ENCODE results near the gene TYW1.

GRCh38 chr7:67045496-67045995 is 48.9 kb downstream of the TYW1 start:
- TF ChIP-seq CTCF (IDR thresholded peaks at IDR 0.05) = no peak
- TF ChIP-seq POLR2AphosphoS5 (IDR thresholded peaks at IDR 0.05) = no peak
- TF ChIP-seq POLR2A (IDR thresholded peaks at IDR 0.05; ENCODE audit: low read depth) = no peak
- TF ChIP-seq EP300 (IDR thresholded peaks at IDR 0.05) = no peak

Data from esophagus muscularis mucosa (tissue), 4 donors.